Measurements from ENCODE around the gene SLC6A19.
"Not testable (repeated sequence)": the region's sequence is repeated elsewhere in the genome, so short reads cannot be mapped to it uniquely, and the experiment has no call there.

The SLC6A19 gene

GRCh38 chr5:1261643-1262042 lies 60.2 kb downstream of the SLC6A19 start:
- Histone ChIP-seq H3K9me3 (ENCODE audit: control extremely low read depth in 1 of 5, control insufficient read depth in 4 of 5, insufficient read depth in 2 of 5, low read depth in 1 of 5, low read length in 4 of 5) (peaks cover 0 to 52% (median 34%) of the 10 kb centered on the region in 5 experiments), H3K36me3 (ENCODE audit: control insufficient read depth in 4 of 4, insufficient read depth in 4 of 4, low read length in 3 of 4) (peaks cover 0 to 11% (median 0%) of the 10 kb centered on the region in 4 experiments), H3K27ac (ENCODE audit: insufficient read depth in 1 of 2, low read depth in 1 of 2, low read length in 2 of 2, poor library complexity in 1 of 2, severe bottlenecking in 2 of 2) (no peak overlapping the region), H3K4me1 (ENCODE audit: control extremely low read depth in 1 of 4, control insufficient read depth in 4 of 4, insufficient read depth in 4 of 4, low read length in 3 of 4) (no peaks in the 10 kb centered on the region), H3K4me3 (ENCODE audit: control insufficient read depth in 1 of 7, extremely low read depth in 1 of 7, insufficient read depth in 4 of 7, low read depth in 2 of 7, low read length in 6 of 7) (no peak overlapping the region), H3K27me3 (replicated peaks in 2 of 5; ENCODE audit: control insufficient read depth in 4 of 5, insufficient read depth in 5 of 5, low read length in 4 of 5) (no peaks in the 10 kb centered on the region)
- 98% methylated on average over 9 of the region's 10 CpGs for WGBS (ENCODE audit: insufficient coverage)
- no peak for DNase-seq
- ChIA-PET POLR2A (no interaction called here), CTCF (no interaction called here)

GRCh38 chr5:1262381-1262780 lies 61.0 kb downstream of the SLC6A19 start:
- POLR2A ChIA-PET, result no interaction called here

GRCh38 chr5:1264211-1264610 lies 62.8 kb downstream of the SLC6A19 start:
- peaks cover 0 to 11% (median 0%) of the 10 kb centered on the region in 4 experiments for H3K36me3 ChIP-seq (ENCODE audit: control insufficient read depth in 4 of 4, insufficient read depth in 4 of 4, low read length in 3 of 4)
- no peak overlapping the region for H3K27ac ChIP-seq (ENCODE audit: insufficient read depth in 1 of 2, low read depth in 1 of 2, low read length in 2 of 2, poor library complexity in 1 of 2, severe bottlenecking in 2 of 2)
- WGBS (ENCODE audit: insufficient coverage), result 98% methylated on average over 18 of the region's 18 CpGs
- H3K27me3 ChIP-seq (replicated peaks in 2 of 5; ENCODE audit: control insufficient read depth in 4 of 5, insufficient read depth in 5 of 5, low read length in 4 of 5), result no peaks in the 10 kb centered on the region
- H3K9me3 ChIP-seq (ENCODE audit: control extremely low read depth in 1 of 5, control insufficient read depth in 4 of 5, insufficient read depth in 2 of 5, low read depth in 1 of 5, low read length in 4 of 5), result peaks cover 0 to 52% (median 34%) of the 10 kb centered on the region in 5 experiments
- no peak for DNase-seq
- no peaks in the 10 kb centered on the region for H3K4me1 ChIP-seq (ENCODE audit: control extremely low read depth in 1 of 4, control insufficient read depth in 4 of 4, insufficient read depth in 4 of 4, low read length in 3 of 4)
- ChIA-PET CTCF (no interaction called here), POLR2A (no interaction called here)
- H3K4me3 ChIP-seq (ENCODE audit: control insufficient read depth in 1 of 7, extremely low read depth in 1 of 7, insufficient read depth in 4 of 7, low read depth in 2 of 7, low read length in 6 of 7), result no peak overlapping the region

More at GRCh38 chr5:1262381-1262780, 61.0 kb downstream of the SLC6A19 start:
- no peak overlapping the region for H3K27ac ChIP-seq (ENCODE audit: insufficient read depth in 1 of 2, low read depth in 1 of 2, low read length in 2 of 2, poor library complexity in 1 of 2, severe bottlenecking in 2 of 2)
- WGBS (ENCODE audit: insufficient coverage), result 85% methylated on average over 1 of the region's 1 CpG
- DNase-seq, result peak; percentile 3 to 36 (median 21)
- peaks cover 0 to 11% (median 0%) of the 10 kb centered on the region in 4 experiments for H3K36me3 ChIP-seq (ENCODE audit: control insufficient read depth in 4 of 4, insufficient read depth in 4 of 4, low read length in 3 of 4)
- H3K27me3 ChIP-seq (replicated peaks in 2 of 5; ENCODE audit: control insufficient read depth in 4 of 5, insufficient read depth in 5 of 5, low read length in 4 of 5), result no peaks in the 10 kb centered on the region
- H3K4me1 ChIP-seq (ENCODE audit: control extremely low read depth in 1 of 4, control insufficient read depth in 4 of 4, insufficient read depth in 4 of 4, low read length in 3 of 4), result no peaks in the 10 kb centered on the region
- CTCF ChIA-PET, result no interaction called here
- peaks cover 0 to 52% (median 34%) of the 10 kb centered on the region in 5 experiments for H3K9me3 ChIP-seq (ENCODE audit: control extremely low read depth in 1 of 5, control insufficient read depth in 4 of 5, insufficient read depth in 2 of 5, low read depth in 1 of 5, low read length in 4 of 5)
- no peak overlapping the region for H3K4me3 ChIP-seq (ENCODE audit: control insufficient read depth in 1 of 7, extremely low read depth in 1 of 7, insufficient read depth in 4 of 7, low read depth in 2 of 7, low read length in 6 of 7)

GRCh38 chr5:1265026-1265425 lies 63.6 kb downstream of the SLC6A19 start:
- H3K36me3 ChIP-seq (ENCODE audit: control insufficient read depth in 4 of 4, insufficient read depth in 4 of 4, low read length in 3 of 4), result peaks cover 0 to 11% (median 0%) of the 10 kb centered on the region in 4 experiments
- H3K4me1 ChIP-seq (ENCODE audit: control extremely low read depth in 1 of 4, control insufficient read depth in 4 of 4, insufficient read depth in 4 of 4, low read length in 3 of 4), result no peaks in the 10 kb centered on the region
- no peaks in the 10 kb centered on the region for H3K27me3 ChIP-seq (replicated peaks in 2 of 5; ENCODE audit: control insufficient read depth in 4 of 5, insufficient read depth in 5 of 5, low read length in 4 of 5)
- H3K9me3 ChIP-seq (ENCODE audit: control extremely low read depth in 1 of 5, control insufficient read depth in 4 of 5, insufficient read depth in 2 of 5, low read depth in 1 of 5, low read length in 4 of 5), result peaks cover 0 to 50% (median 34%) of the 10 kb centered on the region in 5 experiments
- POLR2A ChIA-PET, result interaction anchor here (0.7 kb wide), 1 partner anchor 86 kb away, joined by 3 read pairs; no protein-coding TSS in a partner anchor
- DNase-seq, result no peak
- H3K4me3 ChIP-seq (ENCODE audit: control insufficient read depth in 1 of 7, extremely low read depth in 1 of 7, insufficient read depth in 4 of 7, low read depth in 2 of 7, low read length in 6 of 7), result no peak overlapping the region
- CTCF ChIA-PET, result no interaction called here
- H3K27ac ChIP-seq (ENCODE audit: insufficient read depth in 1 of 2, low read depth in 1 of 2, low read length in 2 of 2, poor library complexity in 1 of 2, severe bottlenecking in 2 of 2), result no peak overlapping the region
- 93% methylated on average over 9 of the region's 15 CpGs for WGBS (ENCODE audit: insufficient coverage)

GRCh38 chr5:1265461-1266455 lies 64.4 kb downstream of the SLC6A19 start:
- 96% methylated on average over 36 of the region's 40 CpGs for WGBS (ENCODE audit: insufficient coverage)
- CTCF ChIA-PET, result no interaction called here
- H3K9me3 ChIP-seq (ENCODE audit: control extremely low read depth in 1 of 5, control insufficient read depth in 4 of 5, insufficient read depth in 2 of 5, low read depth in 1 of 5, low read length in 4 of 5), result peaks cover 0 to 43% (median 32%) of the 10 kb centered on the region in 5 experiments
- no peaks in the 10 kb centered on the region for H3K4me1 ChIP-seq (ENCODE audit: control extremely low read depth in 1 of 4, control insufficient read depth in 4 of 4, insufficient read depth in 4 of 4, low read length in 3 of 4)
- no peak overlapping the region for H3K4me3 ChIP-seq (ENCODE audit: control insufficient read depth in 1 of 7, extremely low read depth in 1 of 7, insufficient read depth in 4 of 7, low read depth in 2 of 7, low read length in 6 of 7)
- POLR2A ChIA-PET, result interaction anchor here (0.7 kb wide), 1 partner anchor 85 kb away, joined by 3 read pairs; no protein-coding TSS in a partner anchor
- H3K36me3 ChIP-seq (ENCODE audit: control insufficient read depth in 4 of 4, insufficient read depth in 4 of 4, low read length in 3 of 4), result peaks cover 0 to 11% (median 0%) of the 10 kb centered on the region in 4 experiments
- H3K27me3 ChIP-seq (replicated peaks in 2 of 5; ENCODE audit: control insufficient read depth in 4 of 5, insufficient read depth in 5 of 5, low read length in 4 of 5), result no peaks in the 10 kb centered on the region
- DNase-seq, result no peak
- H3K27ac ChIP-seq (ENCODE audit: insufficient read depth in 1 of 2, low read depth in 1 of 2, low read length in 2 of 2, poor library complexity in 1 of 2, severe bottlenecking in 2 of 2), result no peak overlapping the region

GRCh38 chr5:1266791-1267190 lies 65.4 kb downstream of the SLC6A19 start:
- H3K4me1 ChIP-seq (ENCODE audit: control extremely low read depth in 1 of 4, control insufficient read depth in 4 of 4, insufficient read depth in 4 of 4, low read length in 3 of 4), result no peaks in the 10 kb centered on the region
- DNase-seq, result no peak
- no peak overlapping the region for H3K27ac ChIP-seq (ENCODE audit: insufficient read depth in 1 of 2, low read depth in 1 of 2, low read length in 2 of 2, poor library complexity in 1 of 2, severe bottlenecking in 2 of 2)
- H3K4me3 ChIP-seq (ENCODE audit: control insufficient read depth in 1 of 7, extremely low read depth in 1 of 7, insufficient read depth in 4 of 7, low read depth in 2 of 7, low read length in 6 of 7), result no peak overlapping the region
- 96% methylated on average over 6 of the region's 9 CpGs for WGBS (ENCODE audit: insufficient coverage)
- peaks cover 0 to 11% (median 0%) of the 10 kb centered on the region in 4 experiments for H3K36me3 ChIP-seq (ENCODE audit: control insufficient read depth in 4 of 4, insufficient read depth in 4 of 4, low read length in 3 of 4)
- ChIA-PET CTCF (no interaction called here), POLR2A (no interaction called here)
- H3K9me3 ChIP-seq (ENCODE audit: control extremely low read depth in 1 of 5, control insufficient read depth in 4 of 5, insufficient read depth in 2 of 5, low read depth in 1 of 5, low read length in 4 of 5), result peaks cover 0 to 32% (median 25%) of the 10 kb centered on the region in 5 experiments
- no peaks in the 10 kb centered on the region for H3K27me3 ChIP-seq (replicated peaks in 2 of 5; ENCODE audit: control insufficient read depth in 4 of 5, insufficient read depth in 5 of 5, low read length in 4 of 5)

GRCh38 chr5:1267464-1267863 lies 66.1 kb downstream of the SLC6A19 start:
- Histone ChIP-seq H3K9me3 (ENCODE audit: control extremely low read depth in 1 of 5, control insufficient read depth in 4 of 5, insufficient read depth in 2 of 5, low read depth in 1 of 5, low read length in 4 of 5) (peaks cover 0 to 26% (median 18%) of the 10 kb centered on the region in 5 experiments), H3K36me3 (ENCODE audit: control insufficient read depth in 4 of 4, insufficient read depth in 4 of 4, low read length in 3 of 4) (peaks cover 0 to 11% (median 0%) of the 10 kb centered on the region in 4 experiments)
- H3K4me1 ChIP-seq (ENCODE audit: control extremely low read depth in 1 of 4, control insufficient read depth in 4 of 4, insufficient read depth in 4 of 4, low read length in 3 of 4); H3K27ac ChIP-seq (ENCODE audit: insufficient read depth in 1 of 2, low read depth in 1 of 2, low read length in 2 of 2, poor library complexity in 1 of 2, severe bottlenecking in 2 of 2); H3K4me3 ChIP-seq (ENCODE audit: control insufficient read depth in 1 of 7, extremely low read depth in 1 of 7, insufficient read depth in 4 of 7, low read depth in 2 of 7, low read length in 6 of 7); H3K27me3 ChIP-seq (replicated peaks in 2 of 5; ENCODE audit: control insufficient read depth in 4 of 5, insufficient read depth in 5 of 5, low read length in 4 of 5); CTCF ChIA-PET; DNase-seq; POLR2A ChIA-PET: not testable (repeated sequence)
- no CpG with 5 or more reads among the region's 5 CpGs for WGBS (ENCODE audit: insufficient coverage)

Measured in common myeloid progenitor, CD34-positive (primary cell).